Mammary epithelial cell (primary cell): ENCODE measurements around the gene ATP8A2.

Source experiments
- EZH2 ChIP-seq: IDR thresholded peaks from 2 replicates; pipeline ENCODE4 v1.6.1; 2012; ENCODE audit warnings: low read length, inconsistent platforms, borderline replicate concordance
- TF ChIP-seq, protein P1 (sequence below), 2 donors: IDR thresholded peaks in 1 of 2; conservative IDR thresholded peaks in 1 of 2; 2 replicates each; pipeline ENCODE4 v1.5.1; 2011 to 2012; ENCODE audit warnings: inconsistent platforms in 2 of 2, low read length in 2 of 2, mild to moderate bottlenecking in 2 of 2, control low read depth in 1 of 2, low read depth in 1 of 2; ENCODE audit not compliant: insufficient read depth in 1 of 2; ENCODE audit errors: extremely low read depth in 1 of 2

DNA sequence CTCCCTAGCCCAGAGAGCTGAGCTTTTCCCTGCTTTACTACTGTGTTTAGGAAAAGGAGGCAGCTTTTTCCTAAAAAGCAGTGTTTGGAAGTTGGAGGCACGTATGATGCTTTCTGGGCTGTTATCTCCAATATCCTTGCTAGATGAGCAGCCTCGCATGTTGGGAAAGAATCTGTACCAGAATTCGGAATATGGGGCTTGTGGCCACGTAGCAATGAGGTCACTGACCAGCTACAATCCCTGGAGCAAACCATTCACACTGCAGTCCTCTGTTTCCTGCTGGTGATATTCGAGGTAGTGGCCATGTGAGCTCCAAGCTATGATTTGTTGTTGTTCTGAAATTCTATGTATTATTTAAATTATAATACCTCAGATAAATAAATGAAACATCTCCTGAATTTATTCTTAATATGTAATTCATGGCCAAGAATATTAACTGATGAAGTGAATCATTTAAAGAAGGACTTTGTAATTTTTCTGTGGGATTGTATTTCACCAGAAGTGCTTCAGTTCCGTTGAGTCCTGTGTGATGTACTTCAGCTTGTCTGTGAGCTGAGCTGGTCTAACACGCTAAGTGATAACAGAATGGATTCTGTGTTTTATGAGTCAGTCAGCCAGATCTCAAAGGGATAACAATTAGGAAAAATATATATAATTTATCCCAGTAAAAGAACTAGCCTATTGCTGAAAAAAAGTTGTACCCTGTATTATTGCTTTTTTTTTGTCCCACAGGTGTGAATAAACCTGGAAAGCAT is 360.5 kb downstream of the ATP8A2 start:
- TF ChIP-seq, protein P1, sequence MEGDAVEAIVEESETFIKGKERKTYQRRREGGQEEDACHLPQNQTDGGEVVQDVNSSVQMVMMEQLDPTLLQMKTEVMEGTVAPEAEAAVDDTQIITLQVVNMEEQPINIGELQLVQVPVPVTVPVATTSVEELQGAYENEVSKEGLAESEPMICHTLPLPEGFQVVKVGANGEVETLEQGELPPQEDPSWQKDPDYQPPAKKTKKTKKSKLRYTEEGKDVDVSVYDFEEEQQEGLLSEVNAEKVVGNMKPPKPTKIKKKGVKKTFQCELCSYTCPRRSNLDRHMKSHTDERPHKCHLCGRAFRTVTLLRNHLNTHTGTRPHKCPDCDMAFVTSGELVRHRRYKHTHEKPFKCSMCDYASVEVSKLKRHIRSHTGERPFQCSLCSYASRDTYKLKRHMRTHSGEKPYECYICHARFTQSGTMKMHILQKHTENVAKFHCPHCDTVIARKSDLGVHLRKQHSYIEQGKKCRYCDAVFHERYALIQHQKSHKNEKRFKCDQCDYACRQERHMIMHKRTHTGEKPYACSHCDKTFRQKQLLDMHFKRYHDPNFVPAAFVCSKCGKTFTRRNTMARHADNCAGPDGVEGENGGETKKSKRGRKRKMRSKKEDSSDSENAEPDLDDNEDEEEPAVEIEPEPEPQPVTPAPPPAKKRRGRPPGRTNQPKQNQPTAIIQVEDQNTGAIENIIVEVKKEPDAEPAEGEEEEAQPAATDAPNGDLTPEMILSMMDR (conservative IDR thresholded peaks at IDR 0.05 in 1 of 2, IDR thresholded peaks at IDR 0.05 in 1 of 2; ENCODE audit: extremely low read depth in 1 of 2, insufficient read depth in 1 of 2, low read depth in 1 of 2, low read length in 2 of 2), result no peak
- no peak for TF ChIP-seq EZH2
